SH-SY5Y (cell line): Measurements from ENCODE around the gene ACOXL.

Source experiments
- GATA2 ChIP-seq: IDR thresholded peaks from 2 replicates; pipeline ENCODE4 v1.6.1; 2011; ENCODE audit warnings: mild to moderate bottlenecking, low read depth, low read length
- GATA3 ChIP-seq: IDR thresholded peaks from 2 replicates; pipeline ENCODE4 v1.6.1; 2011; ENCODE audit warnings: low read depth, mild to moderate bottlenecking, low read length, moderate library complexity

DNA sequence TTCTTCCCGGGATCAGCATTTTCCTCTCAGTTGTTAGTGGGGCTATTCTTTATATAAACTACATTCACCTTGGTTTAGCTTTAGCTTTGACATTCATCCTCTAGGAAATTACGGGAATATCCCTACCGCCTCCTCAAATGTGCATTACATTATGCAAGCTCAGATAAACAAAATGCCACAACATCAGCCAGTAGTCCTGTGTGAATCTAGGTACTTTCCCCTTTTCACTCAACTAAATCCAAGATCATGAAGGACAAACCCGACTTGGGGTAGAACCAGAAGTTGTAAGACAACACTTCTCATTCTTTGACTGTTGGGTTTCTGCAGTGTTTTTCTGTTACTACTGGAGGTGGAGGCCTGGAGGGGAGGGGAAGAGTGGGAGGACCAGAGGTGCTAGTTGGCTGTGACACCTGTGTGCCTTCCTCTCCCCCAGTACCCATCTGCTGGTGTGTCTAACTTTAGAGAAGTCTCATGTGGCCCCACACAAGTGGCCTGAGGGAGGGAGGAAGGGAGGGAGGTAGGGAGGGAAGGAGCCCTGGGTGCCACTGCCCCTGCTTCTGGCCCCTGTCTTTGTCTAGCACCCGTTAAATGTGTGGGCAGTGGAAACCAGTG lies 303.6 kb downstream of the ACOXL start:
- TF ChIP-seq GATA2: no peak
- TF ChIP-seq GATA3: no peak
